A549 (cell line): ENCODE measurements around the gene AUTS2. TPM values are rescaled to one million over a fixed set of nuclear protein-coding genes. Genes with fewer than 3 reads are reported as not detected.

ENCODE experiments used
- ATAC-seq, 2 experiments: fragments of 200-7000 bp in 1 of 2; fragments of >200 bp in 1 of 2; cut with Nextera tagmentation in 1 of 2; cut with Tn5 transposase in 1 of 2; 3 replicates each; pipeline versions ENCODE4 v1.8.0 to v1.9.1; 2018 to 2020; ENCODE audit warnings: mild to moderate bottlenecking in 1 of 2, moderate library complexity in 1 of 2
- CTCF ChIA-PET: fragments of 300-600 bp; sonication (Branson Sonifier 250); formaldehyde crosslinking; extraction: SDS; loops from one replicate; lab custom pipeline; 2021; ENCODE audit warnings: antibody characterized with exemption, inconsistent platforms; lab: Yijun Ruan, JAX
- POLR2A ChIA-PET: fragments of 350-600 bp; formaldehyde crosslinking; extraction: SDS; loops from one replicate; lab custom pipeline; 2021; ENCODE audit warnings: antibody characterized with exemption, inconsistent platforms; lab: Yijun Ruan, JAX
- DNase-seq, 2 experiments: peaks; one replicate each; pipeline versions ENCODE4 v3.0.0 to v3.0.0-alpha.2; 2011 to 2016; ENCODE audit warnings: low read depth in 1 of 2, low spot score in 1 of 2
- FAIRE-seq: peaks from 2 replicates; lab custom pipeline; 2011; peaks lifted over from hg19 to GRCh38; lab: Jason Lieb, UNC
- H3K27ac ChIP-seq, 2 experiments: fragments of >200 bp; sonication (Bioruptor Twin); formaldehyde crosslinking; 3 replicates each; pipeline ENCODE4 v1.5.1; 2016 to 2017
- H3K4me1 ChIP-seq: fragments of >200 bp; sonication (Bioruptor Twin); formaldehyde crosslinking; 3 replicates; pipeline ENCODE4 v1.6.1; 2016
- H3K4me2 ChIP-seq: fragments of >200 bp; sonication (Bioruptor Twin); formaldehyde crosslinking; 3 replicates; pipeline ENCODE4 v1.6.1; 2016
- H3K4me3 ChIP-seq: fragments of >200 bp; sonication (Bioruptor Twin); formaldehyde crosslinking; 3 replicates; pipeline ENCODE4 v1.5.1; 2016
- H3K9me3 ChIP-seq: fragments of >200 bp; sonication (Bioruptor Twin); formaldehyde crosslinking; 3 replicates; pipeline ENCODE4 v1.6.1; 2016
- BHLHE40 ChIP-seq: IDR thresholded peaks from 2 replicates; pipeline ENCODE4 v1.6.1; 2012; ENCODE audit warnings: low read depth, low read length, inconsistent platforms
- CBX8 ChIP-seq: fragments of 200-600 bp; sonication (generic); IDR thresholded peaks from 2 replicates; pipeline ENCODE4 v1.6.1; 2016
- CEBPB ChIP-seq, 2 experiments: fragments of >200 bp in 1 of 2; sonication (Bioruptor Twin) in 1 of 2; formaldehyde crosslinking in 1 of 2; IDR thresholded peaks; 2 replicates each; pipeline ENCODE4 v1.6.1; 2012 to 2016
- CHD2 ChIP-seq: fragments of 150-350 bp; IDR thresholded peaks from 2 replicates; pipeline ENCODE4 v1.6.1; 2014; ENCODE audit warnings: low read length; ENCODE audit not compliant: partially characterized antibody
- EP300 ChIP-seq, 2 experiments: fragments of >200 bp; sonication (Bioruptor Twin); formaldehyde crosslinking; IDR thresholded peaks; 2 replicates in 1 of 2; 3 replicates in 1 of 2; pipeline ENCODE4 v1.6.1; 2016 to 2017
- ESRRA ChIP-seq: fragments of 150-350 bp; IDR thresholded peaks from 2 replicates; pipeline ENCODE4 v1.6.1; 2014; ENCODE audit warnings: mild to moderate bottlenecking, low read length, borderline replicate concordance
- GATA3 ChIP-seq: IDR thresholded peaks from 2 replicates; pipeline ENCODE4 v1.6.1; 2012; ENCODE audit warnings: borderline replicate concordance
- HDAC2 ChIP-seq: fragments of 200-600 bp; sonication (generic); IDR thresholded peaks from 2 replicates; pipeline ENCODE4 v1.6.1; 2016
- HEYL ChIP-seq: fragments of 250-450 bp; sonication (Bioruptor Pico); IDR thresholded peaks from 2 replicates; pipeline ENCODE4 v1.8.0; 2021; ENCODE audit warnings: mild to moderate bottlenecking, moderate library complexity
- KDM1A ChIP-seq: fragments of 200-600 bp; sonication (generic); IDR thresholded peaks from 2 replicates; pipeline ENCODE4 v1.6.1; 2016; ENCODE audit warnings: low read depth, mild to moderate bottlenecking
- MAFK ChIP-seq: fragments of 450-650 bp; IDR thresholded peaks from 2 replicates; pipeline ENCODE4 v1.6.1; 2014; ENCODE audit not compliant: partially characterized antibody
- NPAS2 ChIP-seq: fragments of 250-450 bp; sonication (Bioruptor Pico); IDR thresholded peaks from 2 replicates; pipeline ENCODE4 v1.8.0; 2022; ENCODE audit warnings: mild to moderate bottlenecking, moderate library complexity, borderline replicate concordance
- NR3C1 ChIP-seq: fragments of >200 bp; sonication (Bioruptor Twin); formaldehyde crosslinking; IDR thresholded peaks from 3 replicates; pipeline ENCODE4 v1.6.1; 2017
- RCOR1 ChIP-seq: fragments of 150-350 bp; IDR thresholded peaks from 2 replicates; pipeline ENCODE4 v1.6.1; 2014; ENCODE audit warnings: antibody characterized with exemption, low read length, low read depth
- RFX5 ChIP-seq: fragments of 450-650 bp; IDR thresholded peaks from 2 replicates; pipeline ENCODE4 v1.7.1; 2014; ENCODE audit warnings: antibody characterized with exemption, mild to moderate bottlenecking, moderate library complexity
- RNF2 ChIP-seq: fragments of 200-600 bp; sonication (generic); IDR thresholded peaks from 2 replicates; pipeline ENCODE4 v1.6.1; 2016; ENCODE audit warnings: low read depth, mild to moderate bottlenecking, antibody characterized with exemption, moderate library complexity, borderline replicate concordance
- SREBF2 ChIP-seq: fragments of 450-650 bp; IDR thresholded peaks from 2 replicates; pipeline ENCODE4 v1.6.1; 2014; ENCODE audit warnings: mild to moderate bottlenecking, moderate library complexity
- WGBS: methylation state at CpG from one replicate; pipeline ENCODE4 v1.1.6; 2017; ENCODE audit errors: missing lambda C conversion rate; 5-methylcytosine and 5-hydroxymethylcytosine counted together
- polyA plus RNA-seq, 4 experiments: library from polyadenylated mRNA; depleted of rRNA in 3 of 4; stranded (reverse); fragments of >200 nt; fragmentation: RNase III in 1 of 4; extraction: RNeasy Plus Mini Kit Qiagen cat#74134 plus additional on column Dnase treatment in 1 of 4; gene quantifications; 2 replicates in 3 of 4; 3 replicates in 1 of 4; pipeline ENCODE4 v1.2.3, GENCODE V29; 2011 to 2017
- TF ChIP-seq, protein P1 (sequence below): IDR thresholded peaks from 2 replicates; pipeline ENCODE4 v1.6.1; 2012
- TF ChIP-seq, protein P2 (sequence below): IDR thresholded peaks from 2 replicates; pipeline ENCODE4 v1.6.1; 2012; ENCODE audit warnings: low read depth, borderline replicate concordance
- TF ChIP-seq, protein P3 (sequence below): fragments of >200 bp; sonication (Bioruptor Twin); formaldehyde crosslinking; IDR thresholded peaks from 3 replicates; pipeline ENCODE4 v1.6.1; 2016
- TF ChIP-seq, protein P4 (sequence below): IDR thresholded peaks from 2 replicates; pipeline ENCODE4 v1.6.1; 2012

Gene AUTS2
- polyA plus RNA-seq, 2 of the 4 experiments (the other 2 are of a cell fraction), result 1.6 to 3.6 TPM

DNA sequence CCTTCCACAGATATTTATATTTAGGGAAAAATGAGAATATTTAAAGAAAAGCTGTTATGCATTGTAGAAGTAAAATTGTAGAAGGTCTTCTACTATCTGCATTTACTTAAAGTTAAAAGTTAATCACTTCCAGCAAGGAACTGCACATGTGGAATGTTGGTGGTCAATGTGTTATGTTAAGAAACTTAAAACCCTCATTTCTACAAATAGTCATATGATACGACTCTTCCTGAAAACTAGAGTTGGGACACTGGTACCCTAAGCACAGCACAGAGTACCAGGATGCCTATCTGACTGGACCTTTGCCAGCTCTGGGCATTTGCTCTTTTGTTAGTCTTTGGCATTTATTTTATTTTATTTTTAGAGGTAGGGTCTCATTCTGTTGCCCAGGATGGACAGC lies 1009.5 kb downstream of the AUTS2 start:
- WGBS, result 4% methylated on average over 1 of the region's 1 CpG
- Histone ChIP-seq H3K4me1 (no peaks in the 10 kb centered on the region), H3K4me2 (no peak overlapping the region), H3K9me3 (peaks cover 14% of the 10 kb centered on the region)
- ATAC-seq (no peak), DNase-seq (no peak)
- no peak for TF ChIP-seq BHLHE40
- TF ChIP-seq, protein P1, sequence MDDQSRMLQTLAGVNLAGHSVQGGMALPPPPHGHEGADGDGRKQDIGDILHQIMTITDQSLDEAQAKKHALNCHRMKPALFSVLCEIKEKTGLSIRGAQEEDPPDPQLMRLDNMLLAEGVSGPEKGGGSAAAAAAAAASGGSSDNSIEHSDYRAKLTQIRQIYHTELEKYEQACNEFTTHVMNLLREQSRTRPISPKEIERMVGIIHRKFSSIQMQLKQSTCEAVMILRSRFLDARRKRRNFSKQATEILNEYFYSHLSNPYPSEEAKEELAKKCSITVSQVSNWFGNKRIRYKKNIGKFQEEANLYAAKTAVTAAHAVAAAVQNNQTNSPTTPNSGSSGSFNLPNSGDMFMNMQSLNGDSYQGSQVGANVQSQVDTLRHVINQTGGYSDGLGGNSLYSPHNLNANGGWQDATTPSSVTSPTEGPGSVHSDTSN, result no peak
- no peak for TF ChIP-seq HDAC2
- TF ChIP-seq, protein P2, sequence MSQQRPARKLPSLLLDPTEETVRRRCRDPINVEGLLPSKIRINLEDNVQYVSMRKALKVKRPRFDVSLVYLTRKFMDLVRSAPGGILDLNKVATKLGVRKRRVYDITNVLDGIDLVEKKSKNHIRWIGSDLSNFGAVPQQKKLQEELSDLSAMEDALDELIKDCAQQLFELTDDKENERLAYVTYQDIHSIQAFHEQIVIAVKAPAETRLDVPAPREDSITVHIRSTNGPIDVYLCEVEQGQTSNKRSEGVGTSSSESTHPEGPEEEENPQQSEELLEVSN, result no peak
- TF ChIP-seq ESRRA, result no peak
- no peak for TF ChIP-seq CHD2
- TF ChIP-seq RFX5, result no peak
- TF ChIP-seq MAFK, result no peak
- TF ChIP-seq, protein P3, sequence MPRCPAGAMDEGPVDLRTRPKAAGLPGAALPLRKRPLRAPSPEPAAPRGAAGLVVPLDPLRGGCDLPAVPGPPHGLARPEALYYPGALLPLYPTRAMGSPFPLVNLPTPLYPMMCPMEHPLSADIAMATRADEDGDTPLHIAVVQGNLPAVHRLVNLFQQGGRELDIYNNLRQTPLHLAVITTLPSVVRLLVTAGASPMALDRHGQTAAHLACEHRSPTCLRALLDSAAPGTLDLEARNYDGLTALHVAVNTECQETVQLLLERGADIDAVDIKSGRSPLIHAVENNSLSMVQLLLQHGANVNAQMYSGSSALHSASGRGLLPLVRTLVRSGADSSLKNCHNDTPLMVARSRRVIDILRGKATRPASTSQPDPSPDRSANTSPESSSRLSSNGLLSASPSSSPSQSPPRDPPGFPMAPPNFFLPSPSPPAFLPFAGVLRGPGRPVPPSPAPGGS, result no peak
- TF ChIP-seq RNF2, result no peak
- no peak for TF ChIP-seq RCOR1
- no peak for TF ChIP-seq GATA3
- no peak for TF ChIP-seq CBX8
- no peak for TF ChIP-seq SREBF2
- TF ChIP-seq NPAS2 (CRISPR knock-in tag), result no peak
- TF ChIP-seq, all 56 proteins: peak for 0
- no peak for FAIRE-seq
- ChIA-PET POLR2A (no interaction called here), CTCF (no interaction called here)
- H3K4me3 ChIP-seq, result no peak overlapping the region
- H3K27ac ChIP-seq, result no peak overlapping the region

DNA sequence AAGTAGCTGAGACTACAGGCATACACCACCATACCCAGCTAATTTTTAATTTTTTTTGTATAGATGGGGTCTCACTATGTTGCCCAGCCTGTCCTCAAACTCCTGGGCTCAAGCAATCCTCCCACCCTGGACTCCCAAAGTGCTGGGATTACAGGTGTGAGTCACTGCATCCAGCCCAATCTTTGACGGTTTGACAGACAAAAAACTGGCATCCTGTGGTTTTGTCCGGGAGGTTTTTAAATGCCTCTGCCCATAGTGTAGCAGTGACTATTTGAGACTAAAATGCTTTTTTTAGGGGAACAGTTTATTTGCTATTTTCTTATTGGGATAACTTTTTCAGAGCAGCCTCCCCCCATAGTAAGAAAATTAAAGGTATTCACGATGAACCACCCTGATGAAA lies 1010.0 kb downstream of the AUTS2 start:
- H3K4me1 ChIP-seq, result no peaks in the 10 kb centered on the region
- 23% methylated on average over 3 of the region's 3 CpGs for WGBS
- no peak overlapping the region for H3K4me3 ChIP-seq
- TF ChIP-seq KDM1A (no peak), EP300 (IDR thresholded peaks at IDR 0.05) (no peak), HEYL (no peak)
- TF ChIP-seq, protein P4, sequence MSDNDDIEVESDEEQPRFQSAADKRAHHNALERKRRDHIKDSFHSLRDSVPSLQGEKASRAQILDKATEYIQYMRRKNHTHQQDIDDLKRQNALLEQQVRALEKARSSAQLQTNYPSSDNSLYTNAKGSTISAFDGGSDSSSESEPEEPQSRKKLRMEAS, result no peak
- H3K27ac ChIP-seq, result no peak overlapping the region
- DNase-seq, result no peak
- peaks cover 14% of the 10 kb centered on the region for H3K9me3 ChIP-seq
- CTCF ChIA-PET, result no interaction called here
- POLR2A ChIA-PET, result no interaction called here
- no peak for FAIRE-seq
- no peak overlapping the region for H3K4me2 ChIP-seq
- no peak for ATAC-seq

DNA sequence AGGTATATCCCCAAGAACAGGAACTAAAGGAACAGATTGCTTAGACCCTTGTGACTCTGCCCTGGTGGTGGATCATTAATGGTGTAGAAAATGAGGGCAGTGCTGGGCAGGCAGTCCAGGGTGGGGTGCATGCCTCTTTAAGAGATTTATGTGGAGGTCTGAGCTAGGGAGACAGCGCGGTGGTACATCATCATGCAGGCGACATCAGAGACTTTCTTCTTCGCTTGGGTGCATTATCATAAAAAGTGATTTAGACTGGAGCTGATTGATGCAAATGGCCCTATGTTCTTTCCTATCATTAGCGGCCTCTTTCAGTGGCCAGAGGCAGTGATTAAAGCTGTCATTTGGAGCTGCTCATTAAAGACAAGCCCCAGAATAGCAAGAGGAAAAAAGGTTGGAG lies 1014.5 kb downstream of the AUTS2 start:
- CTCF ChIA-PET, result no interaction called here
- no peak for FAIRE-seq

More for the DNA sequence above, 1014.5 kb downstream of the AUTS2 start:
- H3K4me3 ChIP-seq, result no peak overlapping the region
- TF ChIP-seq CEBPB (IDR thresholded peaks at IDR 0.05) (no peak), NR3C1 (no peak)
- no peaks in the 10 kb centered on the region for H3K4me1 ChIP-seq
- H3K9me3 ChIP-seq, result 0 out of 3 replicates have a peak, but pooled peaks cover 2% of the 10 kb centered on the region
- DNase-seq, result no peak
- H3K27ac ChIP-seq, result no peak overlapping the region
- 61% methylated on average over 5 of the region's 5 CpGs for WGBS
- no peak overlapping the region for H3K4me2 ChIP-seq
- POLR2A ChIA-PET, result no interaction called here
- ATAC-seq, result no peak
